ENCODE data around the gene MAT2B. TPM values are rescaled to one million over a fixed set of nuclear protein-coding genes. Genes with fewer than 3 reads are reported as not detected.

MAT2B gene
- total and polyA plus RNA-seq, 2 of the 13 experiments (the other 11 are each of a cell fraction or from before 2014, with no cell fraction given), result 20.2 to 37.1 TPM

DNA sequence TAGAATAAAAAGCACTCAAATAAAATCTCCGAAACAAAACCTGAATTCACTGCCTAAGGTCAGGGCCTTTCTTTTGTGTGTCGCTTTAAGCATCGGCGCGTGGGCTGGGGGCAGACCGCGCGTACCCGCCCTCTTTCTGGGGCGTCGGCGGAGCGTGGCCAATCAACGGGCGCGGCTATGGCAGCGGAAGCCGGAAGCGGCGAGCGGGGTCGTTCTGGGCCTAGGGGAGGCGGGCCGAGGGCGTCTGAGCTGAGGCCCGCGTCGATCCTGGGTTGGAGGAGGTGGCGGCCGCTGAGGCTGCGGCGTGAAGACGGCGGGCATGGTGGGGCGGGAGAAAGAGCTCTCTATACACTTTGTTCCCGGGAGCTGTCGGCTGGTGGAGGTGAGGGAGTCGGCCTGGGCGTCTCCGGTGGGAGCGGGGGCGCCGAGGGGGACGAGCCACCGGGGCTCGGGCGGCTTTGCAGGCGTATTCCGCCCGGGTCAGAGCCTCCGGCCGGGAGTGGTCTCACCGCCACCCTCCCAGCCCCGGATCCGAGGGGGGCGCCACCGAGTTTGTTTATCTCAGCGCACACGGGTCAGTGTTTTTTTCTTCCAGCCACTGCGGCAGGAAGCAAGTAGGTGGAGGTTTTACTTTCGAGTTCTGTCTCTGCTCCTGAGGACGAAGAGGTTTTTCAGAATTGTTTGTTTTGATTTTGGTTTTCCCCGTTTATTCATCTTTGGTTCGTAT is at the start of gene MAT2B (continued):
- peak; percentile 45; the same call in 1 of the 2 replicates for TF ChIP-seq ZNF280B (CRISPR knock-in tag; IDR thresholded peaks at IDR 0.05; ENCODE audit: borderline replicate concordance)
- TF ChIP-seq XRCC5 (optimal IDR thresholded peaks at IDR 0.05; ENCODE audit: low read length), result peak; percentile 57
- no peak for TF ChIP-seq TRIM22 (IDR thresholded peaks at IDR 0.05)
- no peak for TF ChIP-seq NFIB (CRISPR knock-in tag; IDR thresholded peaks at IDR 0.05; ENCODE audit: borderline replicate concordance)
- TF ChIP-seq AHR (CRISPR knock-in tag; IDR thresholded peaks at IDR 0.05), result peak; percentile 81; the same call in 1 of the 2 replicates
- TF ChIP-seq ZNF607 (CRISPR knock-in tag; IDR thresholded peaks at IDR 0.05; ENCODE audit: borderline replicate concordance), result peak; percentile 38
- TF ChIP-seq ZBTB43 (CRISPR knock-in tag; conservative IDR thresholded peaks at IDR 0.05), result peak; percentile 48; the same call in 1 of the 2 replicates
- TF ChIP-seq ISL2 (CRISPR knock-in tag; IDR thresholded peaks at IDR 0.05), result peak; percentile 60
- TF ChIP-seq ZNF432 (CRISPR knock-in tag; IDR thresholded peaks at IDR 0.05; ENCODE audit: borderline replicate concordance), result no peak
- TF ChIP-seq RBM22 (optimal IDR thresholded peaks at IDR 0.05; ENCODE audit: low read length), result no peak
- TF ChIP-seq MEIS2 (CRISPR knock-in tag; IDR thresholded peaks at IDR 0.05), result peak; percentile 71; the same call in 1 of the 2 replicates
- no peak for TF ChIP-seq HNRNPL (IDR thresholded peaks at IDR 0.05; ENCODE audit: low read depth, low read length)
- TF ChIP-seq HDAC1 (CRISPR knock-in tag; IDR thresholded peaks at IDR 0.05), result peak; percentile 76
- TF ChIP-seq, protein P1, sequence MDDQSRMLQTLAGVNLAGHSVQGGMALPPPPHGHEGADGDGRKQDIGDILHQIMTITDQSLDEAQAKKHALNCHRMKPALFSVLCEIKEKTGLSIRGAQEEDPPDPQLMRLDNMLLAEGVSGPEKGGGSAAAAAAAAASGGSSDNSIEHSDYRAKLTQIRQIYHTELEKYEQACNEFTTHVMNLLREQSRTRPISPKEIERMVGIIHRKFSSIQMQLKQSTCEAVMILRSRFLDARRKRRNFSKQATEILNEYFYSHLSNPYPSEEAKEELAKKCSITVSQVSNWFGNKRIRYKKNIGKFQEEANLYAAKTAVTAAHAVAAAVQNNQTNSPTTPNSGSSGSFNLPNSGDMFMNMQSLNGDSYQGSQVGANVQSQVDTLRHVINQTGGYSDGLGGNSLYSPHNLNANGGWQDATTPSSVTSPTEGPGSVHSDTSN (CRISPR knock-in tag; IDR thresholded peaks at IDR 0.05; ENCODE audit: borderline replicate concordance), result no peak
- no peak for TF ChIP-seq ZNF652 (CRISPR knock-in tag; IDR thresholded peaks at IDR 0.05; ENCODE audit: borderline replicate concordance, low read depth)
- TF ChIP-seq ZNF644 (CRISPR knock-in tag; IDR thresholded peaks at IDR 0.05; ENCODE audit: low read depth), result no peak
- TF ChIP-seq POLR2G (IDR thresholded peaks at IDR 0.05; ENCODE audit: low read depth, low read length), result peak; percentile 95
- TF ChIP-seq ZBTB26 (CRISPR knock-in tag; IDR thresholded peaks at IDR 0.05; ENCODE audit: borderline replicate concordance), result 0 out of 2 replicates have a peak, but pooled peaks have one; percentile 47
- no peak for TF ChIP-seq ZNF780A (CRISPR knock-in tag; IDR thresholded peaks at IDR 0.05)
- peak; percentile 95 for TF ChIP-seq RBM39 (IDR thresholded peaks at IDR 0.05; ENCODE audit: low read depth, low read length, poor library complexity, severe bottlenecking)
- TF ChIP-seq ZNF746 (CRISPR knock-in tag; IDR thresholded peaks at IDR 0.05), result no peak
- TF ChIP-seq ZNF451 (CRISPR knock-in tag; IDR thresholded peaks at IDR 0.05), result peak; percentile 61; the same call in 1 of the 2 replicates
